CD4-positive, alpha-beta T cell treated with Interleukin-6 for 4 hours (primary cell): ENCODE measurements around the gene RBP5.

ENCODE experiments used
- DNase-seq: peaks from one replicate; pipeline ENCODE4 v3.0.0-alpha.2; 2020; ENCODE audit warnings: mixed read lengths

The RBP5 gene

GRCh38 chr12:7099290-7099996 lies 29.2 kb downstream of the RBP5 start:
- no peak for DNase-seq

- no peak for DNase-seq
Observed at GRCh38 chr12:7096979-7097378, 31.7 kb downstream of the RBP5 start.

GRCh38 chr12:7096006-7096932 lies 32.4 kb downstream of the RBP5 start:
- DNase-seq = no peak

GRCh38 chr12:7093892-7094291 lies 34.8 kb downstream of the RBP5 start:
- no peak for DNase-seq

GRCh38 chr12:7093486-7093885 lies 35.2 kb downstream of the RBP5 start:
- no peak for DNase-seq

GRCh38 chr12:7092986-7093460 lies 35.7 kb downstream of the RBP5 start:
- no peak for DNase-seq

- DNase-seq = peak; percentile 81
Observed at GRCh38 chr12:7092229-7092985, 36.3 kb downstream of the RBP5 start, which contains the start of gene C1R. C1R (minus strand) TSS chr12:7092445; CDS start chr12:7092388, 57 bp downstream.

GRCh38 chr12:7091660-7092228 lies 36.9 kb downstream of the RBP5 start:
- DNase-seq = no peak

GRCh38 chr12:7091171-7091570 lies 37.5 kb downstream of the RBP5 start:
- DNase-seq = no peak

- no peak for DNase-seq
Observed at GRCh38 chr12:7090222-7090998, 38.3 kb downstream of the RBP5 start.

GRCh38 chr12:7089196-7089871 lies 39.4 kb downstream of the RBP5 start:
- no peak for DNase-seq

- no peak for DNase-seq
Observed at GRCh38 chr12:7083125-7083524, 45.6 kb downstream of the RBP5 start.

GRCh38 chr12:7081037-7081436 lies 47.7 kb downstream of the RBP5 start:
- no peak for DNase-seq

GRCh38 chr12:7079826-7080125 lies 48.9 kb downstream of the RBP5 start:
- DNase-seq = no peak

- DNase-seq = no peak
Observed at GRCh38 chr12:7078163-7078562, 50.5 kb downstream of the RBP5 start.

GRCh38 chr12:7076493-7076892 lies 52.2 kb downstream of the RBP5 start:
- DNase-seq = no peak

GRCh38 chr12:7075939-7076338 lies 52.8 kb downstream of the RBP5 start:
- no peak for DNase-seq

GRCh38 chr12:7075518-7075917 lies 53.2 kb downstream of the RBP5 start:
- no peak for DNase-seq

- DNase-seq = no peak
Observed at GRCh38 chr12:7073946-7074345, 54.7 kb downstream of the RBP5 start.
